Femur (tissue), 1 donor: Measurements from ENCODE around the gene SENP6.
"Not testable (repeated sequence)": the region's sequence is repeated elsewhere in the genome, so short reads cannot be mapped to it uniquely, and the experiment has no call there.

Experiments
- DNase-seq: peaks from one replicate; pipeline ENCODE4 v3.0.0-alpha.2; 2017

SENP6 gene

DNA sequence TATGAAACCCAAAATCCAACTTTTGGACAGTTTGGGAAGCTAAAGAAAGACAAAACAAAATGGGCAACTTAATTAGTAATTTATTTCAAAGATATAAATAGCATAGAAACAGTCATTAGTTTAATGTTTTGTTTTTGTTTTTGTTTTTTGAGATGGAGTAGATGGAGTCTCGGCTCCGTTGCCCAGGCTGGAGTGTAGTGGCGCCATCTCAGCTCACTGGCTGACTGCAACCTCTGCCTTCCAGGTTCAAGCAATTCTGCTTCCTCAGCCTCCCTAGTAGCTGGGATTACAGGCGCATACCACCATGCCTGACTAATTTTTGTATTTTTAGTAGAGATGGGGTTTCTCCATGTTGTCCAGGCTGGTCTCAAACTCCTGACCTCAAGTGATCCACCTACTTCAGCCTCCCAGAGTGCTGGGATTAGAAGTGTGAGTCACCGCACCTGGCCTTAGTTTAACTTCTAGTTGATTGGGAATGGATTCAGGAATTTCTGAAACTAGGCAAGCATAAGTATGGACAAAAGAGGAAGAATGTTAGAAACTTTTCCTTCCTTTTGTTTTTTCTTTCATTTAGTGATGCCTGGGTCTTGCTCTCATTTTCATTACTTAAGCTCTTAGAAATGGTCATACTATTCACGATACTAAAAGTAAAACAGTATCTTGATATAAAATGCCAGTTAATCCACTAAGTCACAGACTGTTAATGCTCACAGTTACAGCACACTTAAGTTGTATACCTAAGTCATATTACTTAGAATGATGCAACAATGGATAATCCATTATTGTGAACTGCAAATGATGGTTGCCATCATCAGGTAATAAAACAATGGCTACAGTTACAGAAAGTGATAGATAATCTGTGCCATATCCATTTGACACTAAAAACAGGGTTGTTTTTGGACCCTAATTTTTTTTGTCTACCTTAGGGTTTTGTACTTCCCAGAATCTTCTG lies 8.2 kb downstream of the SENP6 start:
- DNase-seq, result no peak

DNA sequence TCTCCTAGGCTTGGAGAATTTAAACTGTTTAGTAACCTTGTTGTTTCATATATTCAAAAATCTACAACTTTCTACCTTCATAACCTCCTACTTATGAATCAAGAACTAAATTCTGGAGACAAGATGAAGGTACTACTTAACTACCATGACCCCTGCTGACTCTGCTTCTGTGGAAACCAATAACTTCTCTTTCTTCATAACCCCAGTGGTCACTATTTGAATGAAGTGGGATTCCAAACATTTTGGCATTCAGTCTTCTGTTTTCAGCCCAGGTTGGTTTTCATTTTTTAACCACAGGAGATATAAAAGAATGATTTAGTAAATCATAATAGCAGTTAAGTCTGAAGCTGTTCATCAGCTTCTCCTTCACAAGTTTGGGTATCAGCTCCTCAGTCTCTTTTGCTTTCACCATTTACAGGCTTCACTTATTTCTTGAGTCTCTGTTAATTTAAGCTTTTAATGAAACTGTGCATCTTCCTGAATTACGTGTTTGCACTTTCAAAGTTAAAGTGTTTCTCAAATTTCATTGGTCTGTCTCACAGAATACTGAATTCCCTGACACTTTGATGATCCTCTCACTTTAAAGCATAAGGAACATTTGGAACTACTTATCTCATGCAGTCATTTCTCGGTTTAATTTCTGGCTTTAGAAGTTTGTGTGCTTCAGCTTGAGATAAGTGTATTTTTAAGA lies 9.5 kb downstream of the SENP6 start:
- no peak for DNase-seq

DNA sequence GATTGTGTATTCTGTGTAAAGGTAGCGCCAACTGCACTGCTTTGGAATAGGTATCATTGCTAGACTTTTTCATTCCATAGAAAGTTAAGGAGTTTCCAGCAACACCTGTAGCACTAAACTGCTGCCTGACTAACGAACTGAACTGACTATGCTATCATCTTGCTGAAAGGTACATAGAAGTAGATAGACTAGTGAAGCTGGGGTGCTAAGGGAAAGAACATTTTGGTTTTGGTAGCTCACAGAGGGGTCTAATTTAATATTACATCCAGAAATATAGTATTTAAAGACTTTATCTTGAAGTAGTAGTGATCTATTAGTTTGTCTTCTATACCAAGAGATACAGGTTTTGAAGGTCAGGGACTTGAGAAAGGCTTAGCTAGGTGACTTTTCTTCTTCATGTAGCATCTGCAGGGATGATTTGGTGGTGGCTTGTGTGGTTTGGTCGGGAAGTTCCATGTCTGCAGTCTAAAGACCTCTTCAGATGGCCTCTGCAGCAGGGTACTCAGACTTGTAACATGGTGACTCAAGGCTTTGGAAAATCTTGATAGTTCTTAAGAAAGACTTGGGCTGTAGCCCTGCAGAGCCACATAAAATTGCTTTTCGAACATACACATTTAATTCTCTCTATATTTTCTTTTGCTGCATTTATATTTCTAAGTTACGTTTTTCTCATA lies 10.2 kb downstream of the SENP6 start:
- no peak for DNase-seq

DNA sequence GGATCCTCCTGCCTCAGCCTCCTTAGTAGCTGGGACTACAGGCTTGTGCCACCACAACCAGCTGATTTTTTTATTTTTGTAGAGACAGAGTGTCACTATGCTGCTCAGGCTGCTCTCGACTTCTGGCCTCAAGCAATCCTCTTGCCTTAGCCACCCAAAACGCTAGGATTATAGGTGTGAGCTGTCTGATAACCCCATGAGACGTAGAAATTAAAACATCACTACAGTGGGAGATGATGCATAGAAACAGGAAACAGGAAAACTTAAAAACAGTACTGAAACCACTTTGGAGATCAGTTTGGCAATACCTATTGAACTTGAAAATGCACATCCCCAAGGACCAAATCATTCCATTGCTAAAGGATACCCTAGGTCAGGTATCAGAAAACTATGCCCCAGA lies 10.8 kb downstream of the SENP6 start:
- no peak for DNase-seq

DNA sequence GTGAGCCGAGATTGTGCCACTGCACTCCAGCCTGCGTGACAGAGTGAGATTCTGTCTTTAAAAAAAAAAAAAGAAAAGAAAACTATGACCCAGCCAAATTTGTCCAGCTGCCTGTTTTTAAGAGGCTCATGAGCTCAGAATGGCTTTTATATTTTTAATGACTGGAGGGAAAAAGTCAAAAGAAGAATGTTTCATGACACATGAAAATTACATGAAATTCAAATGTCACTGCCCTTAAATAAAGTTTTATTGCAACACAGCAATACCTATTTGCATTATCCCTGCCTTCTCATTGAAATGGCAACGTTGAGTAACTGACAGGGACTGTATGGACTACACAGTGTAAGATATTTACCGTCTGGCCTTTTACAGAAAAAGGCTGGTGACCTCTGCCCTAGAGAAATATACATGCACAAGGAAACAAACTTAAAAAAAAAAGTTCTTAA lies 11.4 kb downstream of the SENP6 start:
- DNase-seq, result no peak

DNA sequence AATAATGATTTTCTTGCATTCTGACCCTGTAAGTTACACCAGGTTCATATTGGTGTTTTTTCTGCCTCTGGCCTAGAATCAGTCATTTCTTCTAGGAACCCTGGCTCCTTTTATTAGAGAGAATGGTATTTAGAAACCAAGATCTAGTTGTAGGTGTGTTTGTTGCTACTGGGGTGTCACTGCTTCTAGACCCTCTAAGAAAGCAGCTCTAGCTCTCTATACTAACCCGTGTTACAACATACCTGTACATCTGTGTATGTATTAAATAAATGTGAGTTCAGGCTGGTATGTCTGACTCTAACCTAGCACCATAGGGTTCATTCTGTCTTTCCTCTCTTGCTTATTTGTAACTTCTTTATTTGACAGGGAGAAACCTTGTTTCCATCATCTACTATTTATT lies 16.8 kb downstream of the SENP6 start:
- no peak for DNase-seq

DNA sequence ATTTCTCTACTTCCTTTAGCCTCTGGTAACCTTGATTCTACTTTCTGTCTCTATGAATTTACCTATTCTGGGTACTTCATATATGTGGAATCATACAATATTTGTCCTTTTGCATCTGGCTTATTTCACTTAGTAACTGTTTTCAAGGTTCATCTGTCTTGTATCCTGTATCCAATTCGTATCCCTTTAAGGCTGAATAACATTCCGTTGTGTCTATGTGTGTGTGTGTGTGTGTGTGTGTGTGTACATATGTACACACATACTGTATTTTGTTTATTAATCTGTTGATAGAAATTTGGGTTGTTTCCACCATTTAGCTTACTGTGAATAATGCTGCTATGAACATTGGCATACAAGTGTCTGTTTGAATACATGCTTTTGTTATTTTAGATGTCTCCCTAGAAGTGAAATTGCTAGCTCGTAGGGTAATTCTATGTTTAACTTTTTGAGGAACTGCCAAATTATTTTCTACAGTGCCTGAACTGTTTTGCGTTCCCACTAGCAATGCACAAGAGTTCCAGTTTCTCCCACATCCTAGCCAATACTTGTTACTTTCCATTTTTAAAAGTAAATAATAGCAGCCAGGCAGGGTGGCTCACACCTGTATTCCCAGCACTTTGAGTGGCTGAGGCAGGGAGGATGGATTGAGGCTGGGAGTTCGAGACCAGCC lies 17.7 kb downstream of the SENP6 start:
- DNase-seq, result no peak

DNA sequence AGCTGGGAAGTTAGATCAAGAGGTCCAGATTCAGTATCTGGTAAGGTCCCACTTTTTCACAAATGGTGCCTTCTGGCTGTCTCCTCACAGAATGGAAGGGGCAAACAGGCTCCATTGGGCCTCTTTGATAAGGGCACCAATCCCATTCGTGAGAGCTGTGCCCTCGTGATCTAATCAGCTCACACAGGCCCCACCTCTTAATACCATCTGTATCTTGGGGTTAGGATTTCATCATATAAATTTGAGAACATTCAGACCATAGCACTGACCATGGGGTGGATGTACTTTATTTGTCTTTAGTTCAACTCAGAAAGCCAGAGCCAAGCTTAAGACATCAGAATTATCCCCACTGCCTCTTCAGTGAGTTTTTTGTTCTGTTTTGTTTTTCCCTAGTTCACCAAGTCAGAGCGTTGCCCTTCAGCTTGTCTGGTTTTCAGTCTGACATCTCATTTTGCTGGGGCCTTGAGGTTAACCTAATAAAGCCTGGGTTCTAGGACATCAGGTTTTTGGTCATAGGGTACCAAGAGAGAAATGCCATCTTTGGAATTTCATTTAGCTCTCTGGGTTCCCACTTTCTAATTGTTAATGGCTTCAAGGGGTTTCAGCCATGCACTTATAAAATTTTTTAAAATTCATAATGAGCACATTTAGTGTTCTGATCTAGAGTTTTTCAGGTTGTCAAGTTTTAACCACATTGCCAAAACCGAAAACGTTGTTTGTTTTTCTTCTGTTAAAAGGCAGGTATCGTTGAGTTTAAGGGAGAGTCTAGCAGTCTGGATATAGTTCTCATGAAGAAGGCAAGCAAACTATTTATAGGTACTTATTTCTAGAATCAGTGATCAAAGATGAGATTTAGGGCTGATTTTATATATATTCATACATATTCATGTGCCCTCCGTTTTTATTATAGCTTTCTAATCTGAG lies 19.0 kb downstream of the SENP6 start:
- no peak for DNase-seq

DNA sequence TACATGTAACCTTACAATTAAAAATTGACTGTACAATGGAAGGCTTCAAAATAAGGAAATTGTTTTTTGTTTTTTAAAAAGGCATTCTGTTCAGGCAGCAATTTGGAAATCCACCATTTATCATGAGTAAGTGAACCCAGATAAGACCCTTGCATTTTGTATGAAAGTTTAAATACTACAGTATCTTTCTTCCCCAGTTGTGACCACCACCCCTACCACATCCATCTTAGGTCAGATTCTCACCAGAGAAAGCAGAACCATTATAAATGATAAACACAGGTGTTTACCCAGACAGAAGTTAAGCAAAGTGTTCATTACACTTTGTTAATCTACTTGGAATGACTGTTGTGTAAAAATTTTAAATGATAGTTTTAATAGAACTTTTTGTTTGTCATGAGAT lies 20.2 kb downstream of the SENP6 start:
- no peak for DNase-seq

DNA sequence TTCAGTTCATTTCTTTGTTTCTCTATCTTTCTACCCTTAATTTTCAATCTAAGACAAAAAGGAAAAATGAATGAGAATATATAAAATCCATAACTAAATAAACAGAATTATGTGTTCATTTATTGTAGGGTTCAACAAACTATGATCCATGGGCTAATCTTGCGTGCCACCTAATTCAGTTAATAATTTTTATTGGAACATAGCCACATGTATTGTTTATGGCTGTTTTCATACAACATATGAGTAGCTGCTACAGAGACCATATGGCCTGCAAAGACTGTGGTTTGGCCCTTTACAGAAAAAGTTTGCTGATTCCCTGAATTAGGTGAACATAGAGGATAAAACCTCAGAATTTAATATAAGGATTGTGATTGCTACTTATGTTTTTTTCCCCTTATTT lies 21.8 kb downstream of the SENP6 start:
- DNase-seq, result no peak

DNA sequence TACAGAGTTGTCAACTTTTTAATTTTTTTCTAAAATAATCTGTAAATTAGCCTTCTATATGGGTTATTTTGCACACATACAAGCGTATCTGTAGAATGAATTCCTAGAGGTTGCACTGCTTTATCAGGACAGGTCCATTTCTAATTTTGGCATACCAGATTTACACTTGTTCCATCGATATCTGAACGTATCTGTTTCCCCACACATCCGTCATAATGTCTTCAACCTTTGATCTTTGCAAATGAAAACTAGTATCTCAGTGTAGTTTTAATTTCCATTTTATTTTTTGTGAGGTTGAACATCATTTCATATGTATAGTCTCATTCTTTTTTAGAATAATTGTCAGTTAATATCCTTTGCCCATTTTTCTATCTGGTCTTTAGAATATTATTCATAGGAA lies 22.7 kb downstream of the SENP6 start:
- DNase-seq, result no peak

DNA sequence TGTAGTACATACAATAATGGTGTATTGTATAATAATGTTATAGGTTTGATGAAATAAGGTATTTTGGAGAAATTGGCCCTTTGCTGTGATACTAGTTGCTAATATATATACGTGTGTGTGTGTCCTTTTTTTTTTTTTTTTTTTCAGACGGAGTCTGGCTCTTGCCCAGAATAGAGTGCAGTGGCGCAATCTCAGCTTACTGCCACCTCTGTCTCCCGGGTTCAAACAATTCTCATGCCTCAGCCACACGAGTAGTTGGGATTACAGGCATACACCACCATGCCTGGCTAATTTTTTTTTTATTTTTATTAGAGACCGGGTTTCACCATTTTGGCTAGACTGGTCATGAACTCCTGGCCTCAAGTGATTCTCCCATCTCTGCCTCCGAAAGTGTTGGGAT lies 23.3 kb downstream of the SENP6 start:
- DNase-seq, result no peak

DNA sequence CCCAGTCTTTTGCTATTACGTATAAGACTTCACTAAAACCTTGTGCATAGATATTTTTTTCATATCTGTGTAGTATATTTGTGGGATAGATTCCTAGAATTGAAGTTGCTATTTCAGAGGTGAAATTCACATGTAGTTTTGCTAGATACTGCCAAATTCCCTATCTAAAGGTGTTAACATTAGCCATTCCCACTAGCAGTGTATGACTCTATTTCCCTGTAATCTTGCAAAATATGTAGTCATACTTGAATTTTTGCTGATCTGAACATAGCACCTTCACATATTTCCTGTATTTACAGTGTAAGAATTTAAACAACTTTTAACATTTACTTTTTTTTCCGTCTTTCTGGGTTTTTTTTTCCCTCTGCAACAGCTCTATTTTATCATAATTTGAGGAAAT lies 24.9 kb downstream of the SENP6 start:
- no peak for DNase-seq

DNA sequence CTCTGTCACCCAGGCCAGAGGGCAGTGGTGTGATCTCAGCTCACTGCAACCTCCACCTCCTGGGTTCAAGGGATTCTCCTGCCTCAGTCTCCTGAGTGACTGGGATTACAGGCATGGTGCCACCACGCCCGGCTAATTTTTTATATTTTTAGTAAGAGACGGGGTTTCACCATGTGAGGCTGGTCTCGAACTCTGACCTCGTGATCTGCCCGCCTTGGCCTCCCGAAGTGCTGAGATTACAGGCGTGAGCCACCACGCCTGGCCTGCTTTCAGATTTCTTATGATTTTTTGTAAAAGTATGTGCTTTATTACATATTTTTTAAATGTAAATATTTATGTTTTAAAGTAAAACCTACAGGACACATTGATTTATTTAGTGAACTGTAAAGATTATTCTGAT lies 26.0 kb downstream of the SENP6 start:
- DNase-seq, result not testable (repeated sequence)

DNA sequence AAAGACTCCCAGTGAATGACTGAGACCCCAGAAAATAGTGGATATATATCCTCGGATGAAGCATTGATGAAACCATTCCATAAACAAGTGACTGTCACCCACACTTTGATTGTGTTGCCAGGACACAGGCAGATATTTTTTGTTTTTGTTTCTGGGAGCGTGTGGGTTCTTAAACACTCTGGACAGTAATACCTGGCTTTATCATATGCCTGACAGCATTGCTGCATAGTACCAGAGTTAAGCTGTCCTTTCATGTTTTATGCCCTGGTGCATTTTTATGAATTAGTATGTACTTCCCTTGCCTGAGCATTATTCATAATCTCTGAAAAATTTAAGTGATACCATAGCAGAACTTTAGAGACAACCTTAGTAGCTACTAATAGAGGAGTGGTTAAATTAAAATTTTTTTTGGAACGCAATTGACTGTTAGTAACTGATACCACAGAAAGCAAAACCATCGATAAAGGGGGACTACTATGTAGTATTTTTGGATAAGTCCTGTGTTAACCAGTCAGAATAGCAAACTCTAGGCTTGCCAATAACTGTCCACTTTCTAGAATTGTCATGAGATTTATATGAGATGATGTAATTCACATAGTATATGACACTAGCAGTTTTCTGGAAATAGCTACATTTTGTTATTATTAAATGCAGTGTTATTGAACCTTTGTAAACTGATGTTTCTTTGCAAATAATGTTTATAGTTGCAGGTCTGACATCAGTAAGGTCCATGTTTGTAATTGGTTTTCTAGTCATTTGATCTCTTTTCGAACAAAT lies 30.4 kb downstream of the SENP6 start:
- DNase-seq, result no peak

DNA sequence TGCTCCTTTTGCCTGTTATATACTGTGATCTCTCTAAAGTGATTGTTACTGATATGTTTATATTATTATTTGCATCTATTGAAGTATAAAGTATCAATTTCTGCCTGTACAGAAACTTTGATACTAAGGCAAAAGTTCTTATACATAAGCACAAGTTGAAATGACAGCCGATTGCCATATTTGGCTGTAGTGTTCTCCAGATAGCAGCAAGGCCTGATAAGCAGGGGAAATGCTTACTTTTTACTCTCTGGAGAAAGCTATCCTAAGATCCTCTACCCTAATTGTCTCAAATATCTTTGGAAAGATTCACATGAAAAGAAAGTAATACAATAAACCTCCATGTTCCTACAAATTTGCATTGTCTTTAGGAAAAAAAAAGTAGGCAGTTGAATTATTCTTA lies 31.4 kb downstream of the SENP6 start:
- no peak for DNase-seq

DNA sequence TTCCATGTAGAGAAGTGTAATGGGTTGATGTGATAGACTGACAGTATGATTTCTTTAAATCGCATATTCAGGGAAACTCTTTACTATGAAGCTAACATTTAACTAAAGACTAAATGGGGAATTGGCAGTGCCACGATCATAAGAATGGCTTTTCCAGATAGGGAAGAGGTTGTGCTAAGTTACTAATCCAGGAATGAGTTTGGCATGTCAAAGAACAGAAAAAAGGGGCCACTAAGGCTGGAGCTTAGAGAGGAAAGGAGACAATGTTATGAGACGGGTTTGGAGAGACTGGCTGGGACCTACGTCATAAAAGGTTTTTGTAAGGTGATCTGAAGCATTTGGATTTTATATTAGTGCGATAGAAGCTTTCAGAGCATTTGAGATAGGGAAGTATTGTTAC lies 40.6 kb downstream of the SENP6 start:
- DNase-seq, result no peak

DNA sequence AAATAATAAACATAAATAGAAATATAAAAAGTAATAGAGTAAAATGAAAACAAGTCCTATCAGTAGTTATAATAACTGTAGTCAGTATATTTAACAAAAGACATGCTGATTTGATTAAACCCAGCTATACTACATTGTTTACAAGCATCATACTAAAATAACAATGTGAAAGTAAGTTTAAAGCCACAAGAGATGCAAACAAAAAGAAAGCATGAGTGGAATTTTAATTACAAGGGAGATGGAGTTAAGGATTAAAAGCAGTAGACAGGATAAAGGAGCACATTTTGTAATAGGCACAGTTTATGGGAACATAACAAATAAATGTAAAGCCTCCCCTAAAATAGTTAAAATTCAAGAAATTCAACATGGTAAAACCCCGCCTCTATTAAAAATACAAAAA lies 41.5 kb downstream of the SENP6 start:
- DNase-seq, result no peak

DNA sequence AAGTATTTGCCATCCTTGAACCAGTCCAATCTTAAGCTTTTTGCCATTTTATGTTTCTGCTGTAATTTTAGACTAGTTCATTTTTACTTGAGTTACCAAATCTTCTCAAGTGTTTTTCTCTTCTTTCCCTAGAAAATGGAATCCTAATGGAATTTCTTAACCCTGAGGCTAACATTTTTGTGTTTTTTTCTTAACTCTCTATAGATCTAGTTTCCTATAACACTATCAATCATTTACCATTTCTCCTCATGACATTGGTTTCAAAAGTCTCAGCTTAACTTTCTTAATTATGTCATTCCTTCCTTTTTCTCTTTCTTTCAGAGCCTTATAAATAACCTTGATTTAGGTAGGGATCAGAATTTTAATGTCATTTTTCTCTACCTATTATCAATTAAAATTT lies 54.8 kb downstream of the SENP6 start:
- DNase-seq, result no peak

DNA sequence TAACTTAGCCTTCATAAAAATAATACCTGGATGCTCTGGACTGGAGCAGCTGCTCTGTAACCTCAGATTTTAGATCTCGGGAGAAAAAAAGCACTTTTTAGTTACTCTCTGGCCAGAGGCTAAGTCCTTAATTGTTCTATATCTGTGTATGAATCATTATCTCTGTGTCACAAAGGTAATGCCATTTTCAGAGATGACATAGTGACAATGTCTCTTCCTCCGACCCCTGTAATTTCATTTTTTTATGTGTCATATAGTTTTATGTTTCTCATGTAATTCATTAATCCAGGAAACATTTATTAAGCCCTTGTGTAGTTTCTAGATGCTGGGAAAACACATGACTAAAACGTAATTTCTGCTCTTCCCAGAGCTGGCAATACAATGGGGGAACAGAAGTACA lies 55.6 kb downstream of the SENP6 start:
- no peak for DNase-seq

DNA sequence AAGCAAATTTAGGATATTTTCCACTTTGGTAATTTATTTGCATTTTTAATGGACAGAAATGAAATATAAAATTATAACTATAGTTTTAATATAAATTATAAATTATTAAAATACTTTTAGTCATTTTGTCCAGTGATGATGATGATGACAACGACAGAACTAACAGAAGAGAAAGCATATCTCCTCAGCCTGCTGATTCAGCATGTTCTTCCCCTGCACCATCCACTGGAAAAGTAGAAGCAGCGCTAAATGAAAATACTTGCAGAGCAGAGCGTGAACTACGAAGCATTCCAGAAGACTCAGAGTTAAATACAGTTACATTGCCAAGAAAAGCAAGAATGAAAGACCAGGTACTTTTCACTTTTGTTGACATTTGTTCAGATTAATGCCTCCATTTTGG lies 64.9 kb downstream of the SENP6 start:
- no peak for DNase-seq
